Measurements from ENCODE around the gene PEX16. TPM values are rescaled to one million over a fixed set of nuclear protein-coding genes. Genes with fewer than 3 reads are reported as not detected.

PEX16 gene
- total RNA-seq, 4 donors from 2014 or later, result 31.3 to 111 (median 51.9) TPM

GRCh38 chr11:45884596-45885185 is 33.0 kb downstream of the PEX16 start:
- no peak for TF ChIP-seq POLR2AphosphoS5 (IDR thresholded peaks at IDR 0.05)
- no peak for TF ChIP-seq POLR2A (IDR thresholded peaks at IDR 0.05)
- TF ChIP-seq EP300 (IDR thresholded peaks at IDR 0.05; ENCODE audit: low read depth), result no peak
- TF ChIP-seq CTCF (IDR thresholded peaks at IDR 0.05), result no peak
- no peak for DNase-seq
- WGBS, 2 donors (ENCODE audit: low coverage in 1 of 2), result 78 to 91% methylated on average over 4 to 10 of the region's 10 CpGs
- peaks cover 0 to 14% (median 5%) of the 10 kb centered on the region in 4 donors for H3K4me1 ChIP-seq
- no peak overlapping the region for H3K4me3 ChIP-seq
- intact Hi-C loops (cut with DNase I; ENCODE audit: low total_unique reads) (no loop called here), in situ Hi-C loops (cut with MboI; ENCODE audit: low pct_ligation_motif_present in 1 of 4, low pct_unique_long_range_greater_than_20kb in 1 of 4, low sequenced_read_pairs in 3 of 4) (no loop called here)
- H3K27ac ChIP-seq, result no peak overlapping the region
- no peaks in the 10 kb centered on the region for H3K27me3 ChIP-seq
- H3K36me3 ChIP-seq, result peaks cover 0 to 9% (median 3%) of the 10 kb centered on the region in 4 donors
- no peaks in the 10 kb centered on the region for H3K9me3 ChIP-seq

- H3K27me3 ChIP-seq, result no peaks in the 10 kb centered on the region
- H3K4me1 ChIP-seq, result peaks cover 0 to 14% (median 5%) of the 10 kb centered on the region in 4 donors
- no peak overlapping the region for H3K4me3 ChIP-seq
- H3K36me3 ChIP-seq, result peaks cover 0 to 20% (median 7%) of the 10 kb centered on the region in 4 donors
- in situ Hi-C loops (cut with MboI; ENCODE audit: low pct_ligation_motif_present in 1 of 4, low pct_unique_long_range_greater_than_20kb in 1 of 4, low sequenced_read_pairs in 3 of 4), result no loop called here
- TF ChIP-seq CTCF (IDR thresholded peaks at IDR 0.05) (no peak), POLR2A (IDR thresholded peaks at IDR 0.05) (no peak), POLR2AphosphoS5 (IDR thresholded peaks at IDR 0.05) (no peak), EP300 (IDR thresholded peaks at IDR 0.05; ENCODE audit: low read depth) (no peak)
- H3K27ac ChIP-seq, result peak overlapping the region in 1 of 4 donors; percentile 30
- WGBS, 2 donors (ENCODE audit: low coverage in 1 of 2), result 86% methylated on average over 5 of the region's 6 CpGs; no CpG with 5 or more reads in 1 of the 2 donors
- intact Hi-C loops (cut with DNase I; ENCODE audit: low total_unique reads), result no loop called here
- no peaks in the 10 kb centered on the region for H3K9me3 ChIP-seq
- DNase-seq, result no peak
These were observed 35.8 kb downstream of the PEX16 start for GRCh38 chr11:45881708-45882368.

GRCh38 chr11:45880772-45881570 is 36.7 kb downstream of the PEX16 start:
- intact Hi-C loops (cut with DNase I; ENCODE audit: low total_unique reads) (no loop called here), in situ Hi-C loops (cut with MboI; ENCODE audit: low pct_ligation_motif_present in 1 of 4, low pct_unique_long_range_greater_than_20kb in 1 of 4, low sequenced_read_pairs in 3 of 4) (no loop called here)
- Histone ChIP-seq H3K27me3 (no peaks in the 10 kb centered on the region), H3K4me3 (no peak overlapping the region), H3K9me3 (no peaks in the 10 kb centered on the region), H3K4me1 (peaks cover 0 to 12% (median 4%) of the 10 kb centered on the region in 4 donors), H3K27ac (peak overlapping the region in 2 of 4 donors; percentile 30 to 52), H3K36me3 (peaks cover 0 to 20% (median 7%) of the 10 kb centered on the region in 4 donors)
- no peak for DNase-seq
- 73 to 89% methylated on average over 5 to 15 of the region's 15 CpGs for WGBS, 2 donors (ENCODE audit: low coverage in 1 of 2)
- TF ChIP-seq CTCF (IDR thresholded peaks at IDR 0.05) (no peak), POLR2AphosphoS5 (IDR thresholded peaks at IDR 0.05) (peak in 1 of 3 donors; percentile 40)
